IMR-90 (cell line): ENCODE data around the gene SNED1.

Source experiments
- BHLHE40 ChIP-seq: fragments of 150-350 bp; IDR thresholded peaks from 2 replicates; pipeline ENCODE4 v1.6.1; 2016; ENCODE audit warnings: mild to moderate bottlenecking, low read depth, low read length
- CEBPB ChIP-seq: IDR thresholded peaks from 2 replicates; pipeline ENCODE4 v1.6.1; 2012; ENCODE audit warnings: low read depth, low read length, improper control_type of control experiment
- CTCF ChIP-seq: conservative IDR thresholded peaks from 2 replicates; pipeline ENCODE4 v1.5.1; 2012; ENCODE audit warnings: mild to moderate bottlenecking, low read depth, low read length, improper control_type of control experiment
- ELK1 ChIP-seq: fragments of 150-350 bp; IDR thresholded peaks from 2 replicates; pipeline ENCODE4 v1.6.1; 2016; ENCODE audit warnings: low read depth, mild to moderate bottlenecking, low read length, moderate library complexity, borderline replicate concordance
- FOS ChIP-seq: fragments of 150-350 bp; IDR thresholded peaks from 2 replicates; pipeline ENCODE4 v1.6.1; 2016; ENCODE audit warnings: low read depth, low read length
- MXI1 ChIP-seq: IDR thresholded peaks from 2 replicates; pipeline ENCODE4 v1.6.1; 2012; ENCODE audit warnings: low read depth, mild to moderate bottlenecking, low read length, moderate library complexity, borderline replicate concordance
- POLR2A ChIP-seq: IDR thresholded peaks from 2 replicates; pipeline ENCODE4 v1.6.1; 2012; ENCODE audit warnings: mild to moderate bottlenecking, low read depth, low read length
- RAD21 ChIP-seq: IDR thresholded peaks from 2 replicates; pipeline ENCODE4 v1.6.1; 2012; ENCODE audit warnings: low read length, improper control_type of control experiment
- RFX5 ChIP-seq: IDR thresholded peaks from 2 replicates; pipeline ENCODE4 v1.8.0; 2012; ENCODE audit warnings: low read depth, mild to moderate bottlenecking, low read length, moderate library complexity
- SMC3 ChIP-seq: fragments of 150-350 bp; IDR thresholded peaks from 2 replicates; pipeline ENCODE4 v1.6.1; 2016; ENCODE audit warnings: low read depth, mild to moderate bottlenecking, antibody characterized with exemption, low read length, moderate library complexity
- USF2 ChIP-seq: fragments of 150-350 bp; IDR thresholded peaks from 2 replicates; pipeline ENCODE4 v1.6.1; 2017; ENCODE audit warnings: mild to moderate bottlenecking, antibody characterized with exemption, low read length, low read depth

- TF ChIP-seq POLR2A = no peak
- no peak for TF ChIP-seq CTCF
- no peak for TF ChIP-seq ELK1
- no peak for TF ChIP-seq RAD21
- TF ChIP-seq USF2 = no peak
- no peak for TF ChIP-seq BHLHE40
- TF ChIP-seq MXI1 = no peak
- no peak for TF ChIP-seq SMC3
- TF ChIP-seq RFX5 = no peak
- TF ChIP-seq FOS = no peak
- TF ChIP-seq CEBPB = no peak
Measured at GRCh38 chr2:241074901-241075540, 76.6 kb downstream of the SNED1 start.
